Medulla oblongata (tissue), 1 donor: ENCODE data around the gene CYSTM1.
"Not testable (repeated sequence)": the region's sequence is repeated elsewhere in the genome, so short reads cannot be mapped to it uniquely, and the experiment has no call there.

Experiments used
- DNase-seq: peaks from one replicate; pipeline ENCODE4 v3.0.0-alpha.2; 2015; ENCODE audit errors: extremely low spot score

Gene CYSTM1

DNA sequence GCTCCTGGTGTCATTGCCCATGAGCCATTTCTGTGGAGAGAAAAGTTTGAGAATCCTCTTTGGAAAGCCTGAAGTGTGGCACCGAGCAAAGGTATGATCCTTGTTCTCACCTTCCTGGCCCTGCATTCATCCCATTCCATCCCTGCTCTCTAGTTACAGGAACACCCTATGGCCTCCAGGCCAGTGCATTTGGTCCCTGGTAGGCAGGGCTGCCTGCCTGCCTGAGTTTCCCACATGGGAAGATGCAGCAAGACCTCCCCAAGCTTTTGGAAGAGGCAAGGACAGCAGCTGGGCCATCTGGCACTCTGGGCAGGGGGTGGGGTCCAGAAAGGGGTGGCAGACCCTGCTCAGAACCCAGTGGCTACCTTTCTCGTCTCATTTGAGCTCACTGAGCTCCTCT lies 24.8 kb upstream of the CYSTM1 start:
- no peak for DNase-seq

DNA sequence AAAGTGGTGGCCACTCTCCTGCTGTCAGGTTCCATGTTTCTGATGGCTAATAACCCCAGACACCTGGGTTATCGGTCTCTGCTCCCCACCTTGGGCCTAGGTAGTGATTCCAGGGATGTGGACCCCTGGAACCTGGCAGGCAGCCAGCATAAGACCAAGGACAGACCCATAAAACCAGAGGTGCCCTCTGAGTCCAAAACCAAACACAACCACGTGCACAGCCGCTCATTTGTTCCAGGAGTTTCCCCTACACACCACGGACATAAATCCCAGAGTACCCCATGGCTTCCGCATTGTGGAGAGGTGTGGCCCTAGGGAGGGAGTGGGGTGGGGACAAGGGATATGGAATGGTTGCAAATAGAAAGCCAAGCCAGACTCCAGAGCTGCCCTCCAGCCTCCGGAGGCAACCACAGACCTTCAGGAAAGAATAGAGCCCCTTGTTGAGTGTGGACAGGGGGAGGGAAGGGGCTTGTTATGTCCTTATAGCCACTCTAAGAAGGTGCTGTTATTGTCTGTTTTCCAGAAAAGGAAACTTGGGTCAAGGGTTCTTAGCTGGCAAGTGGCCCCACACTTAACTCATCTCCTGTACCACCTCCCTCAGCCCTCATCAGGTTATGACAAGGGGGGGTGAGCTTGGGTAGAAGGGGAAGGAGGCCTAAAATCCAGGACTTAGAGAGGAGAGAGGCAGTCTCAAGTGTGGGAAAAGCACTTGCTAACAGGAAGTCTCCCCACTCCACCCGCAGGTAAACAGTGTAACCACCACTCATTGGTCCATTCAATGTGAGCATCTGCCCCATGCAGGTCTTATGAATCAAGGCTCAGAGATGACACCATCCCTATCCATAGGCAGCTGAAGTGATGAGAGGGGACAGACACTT lies 23.6 kb upstream of the CYSTM1 start:
- no peak for DNase-seq

DNA sequence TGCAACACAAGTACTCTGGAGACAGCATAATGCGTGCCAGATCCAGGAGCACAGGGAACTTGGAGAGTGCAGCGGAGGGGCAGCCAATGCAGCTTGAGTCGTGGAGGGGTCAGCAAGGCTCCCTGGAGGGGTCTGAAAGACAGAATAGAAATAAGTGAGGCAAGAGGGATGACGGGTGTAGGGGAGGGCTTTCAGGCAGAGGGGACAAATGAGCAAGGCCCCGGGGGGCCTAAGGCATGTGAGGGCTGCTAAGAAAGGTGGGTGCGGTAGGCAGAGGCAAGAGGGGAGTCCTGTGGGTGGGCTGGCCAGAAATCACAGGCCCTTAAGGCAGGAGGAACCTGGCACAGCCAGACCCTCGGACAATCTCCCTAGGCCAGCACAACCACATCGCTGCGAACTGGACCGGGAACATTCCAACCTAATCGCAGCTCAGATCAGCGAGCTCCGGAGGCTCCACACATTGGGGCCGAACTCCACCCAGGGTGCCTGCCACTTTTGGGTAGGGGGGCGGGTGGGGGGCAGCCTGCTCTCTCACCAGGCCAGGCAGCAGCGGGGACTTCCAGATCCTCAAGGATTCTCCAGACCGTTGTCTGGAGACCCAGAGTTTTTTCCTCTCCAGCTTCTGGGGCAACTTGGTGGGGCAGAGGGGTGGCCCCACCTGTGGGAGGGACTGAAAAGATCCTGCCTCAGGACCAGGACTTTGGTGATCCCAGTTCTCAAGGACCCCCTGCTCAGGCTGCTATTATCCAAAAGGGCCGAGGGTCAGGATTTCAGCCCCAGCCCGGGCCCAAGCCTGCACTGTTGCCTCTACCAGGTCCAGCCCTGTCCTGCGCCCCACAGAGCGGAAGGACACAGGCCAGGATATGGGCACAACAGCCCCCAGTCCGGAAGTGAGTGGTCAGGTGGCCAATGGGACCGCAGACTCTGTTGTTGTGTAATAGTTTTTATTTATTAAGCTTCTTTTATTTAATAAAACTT lies 22.7 kb upstream of the CYSTM1 start:
- DNase-seq: no peak

DNA sequence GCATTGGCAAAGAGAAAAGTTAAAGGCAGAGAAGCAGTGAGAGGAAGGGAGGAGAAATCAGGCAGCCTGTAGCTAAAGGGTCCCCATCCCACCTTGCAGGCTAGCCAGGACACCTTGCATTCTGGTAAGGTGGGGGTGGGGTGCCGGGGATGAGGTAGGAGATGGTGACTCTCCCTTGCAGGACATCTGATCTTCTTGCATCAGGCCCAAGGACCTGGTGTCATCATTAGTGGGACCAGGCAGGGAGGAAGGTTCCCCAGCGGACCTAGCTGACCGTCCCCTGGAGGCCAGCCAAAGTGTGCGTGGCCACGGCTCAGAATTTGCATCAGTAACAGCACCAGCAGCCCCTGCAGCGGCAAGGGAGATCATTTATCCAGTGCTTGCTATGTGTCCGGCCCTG lies 21.7 kb upstream of the CYSTM1 start:
- no peak for DNase-seq

DNA sequence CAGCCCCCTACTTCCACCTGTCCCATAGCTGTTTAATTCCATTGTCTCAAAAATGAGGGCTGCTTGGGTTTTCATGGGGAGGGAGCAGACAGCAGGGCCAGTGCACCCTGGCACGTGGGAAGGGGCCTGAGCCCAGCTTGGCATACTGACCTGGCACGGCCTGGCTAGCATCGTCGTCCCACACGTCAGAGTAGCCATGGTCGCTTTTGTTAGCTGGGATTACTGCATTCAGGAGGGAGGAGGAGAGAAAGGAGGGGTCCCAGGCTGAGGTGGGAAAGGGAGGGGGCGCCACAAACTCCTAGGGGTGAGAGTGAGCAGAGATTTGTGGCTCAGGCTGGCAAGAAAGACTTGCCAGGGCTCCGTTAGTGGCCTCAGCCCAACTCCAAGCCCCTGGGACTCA lies 21.1 kb upstream of the CYSTM1 start:
- peak; percentile 55 for DNase-seq

DNA sequence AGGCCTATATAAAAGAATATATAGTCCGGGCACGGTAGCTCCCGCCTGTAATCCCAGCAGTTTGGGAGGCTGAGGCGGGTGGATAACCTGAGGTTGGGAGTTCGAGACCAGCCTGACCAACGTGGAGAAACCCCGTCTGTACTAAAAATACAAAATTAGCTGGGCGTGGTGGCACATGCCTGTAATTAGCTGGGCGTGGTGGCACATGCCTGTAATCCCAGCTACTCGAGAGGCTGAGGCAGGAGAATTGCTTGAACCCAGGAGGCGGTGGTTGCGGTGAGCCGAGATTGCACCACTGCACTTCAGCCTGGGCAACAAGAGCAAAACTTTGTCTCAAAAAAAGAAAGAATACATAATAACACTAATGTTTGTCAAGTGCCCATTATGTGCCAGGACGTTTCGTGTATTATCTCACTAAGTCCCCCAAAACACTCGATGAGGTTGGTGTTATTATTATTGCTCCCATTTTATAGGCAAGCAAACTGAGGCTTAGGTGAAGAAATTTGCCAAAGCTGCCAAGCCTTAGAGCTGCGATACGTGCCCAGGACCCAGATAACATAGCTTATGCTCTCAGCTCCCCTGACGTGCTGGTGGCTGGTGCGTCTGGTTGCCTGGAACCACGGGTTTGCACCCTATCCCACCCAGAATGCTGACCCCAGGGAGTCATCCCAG lies 20.1 kb upstream of the CYSTM1 start:
- DNase-seq: not testable (repeated sequence)

DNA sequence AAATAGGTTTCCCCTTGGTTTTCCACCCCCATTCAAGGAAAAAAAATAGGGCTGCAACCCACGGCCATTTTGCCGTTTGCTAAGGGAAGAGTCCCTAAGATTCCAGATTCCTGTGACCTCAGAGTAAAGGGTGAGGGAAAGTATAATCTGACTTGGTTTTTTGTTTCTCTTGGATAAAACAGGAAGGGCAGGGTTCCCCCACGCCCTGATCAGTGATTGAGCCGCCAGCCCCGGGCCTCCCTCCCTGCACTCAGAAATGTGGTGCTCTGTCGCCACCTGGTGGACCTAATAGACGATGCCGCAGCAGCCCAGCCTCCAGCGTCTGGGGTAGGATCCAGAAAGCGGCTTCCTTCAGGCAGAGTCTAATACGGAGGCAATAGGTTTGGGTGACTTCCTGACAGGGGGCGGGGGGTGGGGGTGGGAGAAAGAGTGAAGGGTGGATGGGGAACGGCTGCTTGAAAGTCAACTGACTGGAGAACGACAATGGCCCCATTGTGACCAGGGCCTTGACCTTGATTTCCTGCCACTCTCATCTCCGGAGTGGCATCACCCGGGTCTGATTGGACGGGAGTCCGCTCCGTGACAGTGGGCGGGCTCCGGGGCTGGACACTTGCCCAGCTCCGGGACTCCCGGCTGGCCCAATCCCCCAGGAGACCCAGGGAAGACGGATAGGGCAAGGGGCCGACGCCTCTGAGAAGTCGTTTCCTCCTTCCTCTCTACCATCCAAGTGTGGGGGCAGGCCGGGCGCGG lies 17.8 kb upstream of the CYSTM1 start:
- peak; percentile 95 for DNase-seq

DNA sequence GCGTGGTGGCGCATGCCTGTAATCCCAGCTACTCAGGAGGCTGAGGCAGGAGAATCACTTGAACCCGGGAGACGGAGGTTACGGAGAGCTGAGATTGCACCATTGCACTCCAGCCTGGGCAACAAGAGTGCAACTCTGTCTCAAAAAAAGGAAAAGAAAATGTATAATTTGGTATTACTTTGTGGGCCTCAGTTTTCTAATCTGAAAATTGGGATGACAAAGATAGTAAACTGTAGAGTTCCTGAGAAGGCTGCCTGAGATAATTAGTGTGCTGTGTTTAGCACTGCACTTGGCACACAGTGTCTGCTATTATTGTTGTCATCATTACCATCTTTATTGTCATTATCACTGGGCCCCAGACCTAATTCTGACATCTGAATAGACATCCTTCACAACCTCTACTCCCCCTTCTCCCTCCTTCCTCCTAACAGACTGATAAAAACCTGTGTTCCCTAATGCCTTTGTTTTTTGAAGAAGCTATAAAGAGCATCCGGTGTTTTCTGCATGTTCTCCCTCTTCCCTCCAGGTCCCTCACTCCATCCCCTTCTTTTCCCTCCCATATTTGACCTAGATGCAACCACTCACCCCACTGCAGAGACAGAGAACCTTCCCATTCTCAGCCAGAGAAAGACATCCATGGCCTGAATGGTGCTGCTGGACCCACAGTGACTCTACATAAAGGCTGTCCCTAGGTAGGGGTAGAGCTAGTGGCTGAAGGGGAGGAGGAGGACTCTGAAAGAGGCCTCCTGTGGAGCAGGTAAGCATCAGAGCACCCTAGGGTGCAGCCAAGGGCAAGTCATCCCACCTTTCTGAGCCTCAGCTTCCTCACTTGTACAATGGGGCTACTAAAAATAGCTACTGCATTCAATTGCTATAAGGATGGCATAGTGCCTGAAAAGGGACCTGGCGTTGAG lies 15.7 kb upstream of the CYSTM1 start:
- no peak for DNase-seq

DNA sequence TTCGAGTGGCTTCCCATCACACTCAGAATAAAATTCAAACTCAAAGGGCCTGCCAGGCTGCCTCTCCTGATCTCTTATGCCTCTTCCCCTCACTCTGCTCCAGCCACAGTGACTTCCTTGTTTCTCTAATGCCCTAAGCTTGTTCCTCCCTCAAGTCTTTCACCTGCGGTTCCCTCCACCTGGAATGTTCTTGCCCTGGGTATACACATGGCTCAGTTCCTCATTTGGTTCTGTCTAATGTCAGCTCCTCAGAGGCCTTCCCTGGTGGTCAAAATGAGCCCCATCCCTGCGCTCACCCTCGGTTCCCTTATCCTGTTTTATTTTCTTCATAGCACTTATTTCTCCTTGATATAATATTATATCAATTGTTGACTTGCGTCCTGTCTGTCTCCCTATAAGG lies 12.7 kb upstream of the CYSTM1 start:
- DNase-seq: no peak

DNA sequence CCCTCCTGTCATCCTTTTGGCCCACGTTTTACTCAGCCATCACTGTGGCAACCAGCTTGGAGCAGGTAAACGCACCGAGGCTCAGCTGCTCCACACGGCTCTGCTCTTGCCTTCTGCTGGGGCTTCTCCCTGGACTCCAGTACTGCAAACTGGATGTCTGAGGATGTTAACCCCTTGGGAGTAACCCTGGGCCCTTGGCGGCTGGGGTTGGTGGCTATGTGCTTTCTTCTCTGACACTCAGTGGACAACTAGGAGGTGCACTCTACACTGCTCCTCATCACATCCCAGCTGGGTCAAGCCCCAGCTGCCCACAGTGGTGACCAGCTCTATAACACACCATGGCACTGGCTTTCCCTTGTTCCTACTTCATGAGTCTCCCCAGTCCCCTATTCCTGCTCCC lies 12.2 kb upstream of the CYSTM1 start:
- no peak for DNase-seq

DNA sequence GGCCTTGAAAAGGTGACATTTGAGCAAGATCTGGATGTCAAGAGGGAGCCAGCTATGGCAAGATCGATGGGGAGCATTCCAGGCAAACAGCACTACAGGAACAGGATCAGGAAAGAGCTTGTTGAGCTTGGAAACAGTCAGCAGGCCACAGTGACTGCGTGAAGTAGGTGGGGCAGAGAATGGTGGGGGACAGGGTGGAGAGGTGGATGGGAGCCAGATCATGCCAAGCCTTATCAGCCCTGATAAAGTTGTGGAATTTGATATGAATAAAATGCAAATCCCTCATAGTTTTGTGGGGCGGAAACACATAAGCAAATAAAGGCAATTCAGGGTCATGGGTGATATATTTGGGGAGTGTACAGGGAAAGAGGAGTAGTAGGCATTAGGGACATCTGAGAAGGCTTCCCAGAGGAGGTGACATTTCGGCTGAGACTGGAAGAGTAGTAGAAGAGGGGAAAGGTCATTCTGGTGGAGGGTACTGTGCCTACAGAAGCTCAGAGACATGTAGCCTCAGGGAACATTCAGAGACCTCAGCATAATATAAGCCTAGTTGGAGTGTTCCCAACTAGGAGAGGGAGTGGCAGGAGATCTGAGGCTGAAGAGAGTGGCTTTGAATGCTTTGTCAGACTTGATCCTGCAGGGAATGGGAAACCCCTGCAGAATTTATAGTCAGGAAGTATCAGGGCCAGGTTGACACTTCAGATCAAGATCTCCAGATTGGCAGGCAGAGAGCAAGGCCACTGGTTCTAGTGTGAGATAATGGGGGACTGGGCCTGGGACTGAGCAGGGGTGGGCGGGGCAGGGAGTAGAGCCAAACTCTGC lies 9.7 kb upstream of the CYSTM1 start:
- DNase-seq: no peak

DNA sequence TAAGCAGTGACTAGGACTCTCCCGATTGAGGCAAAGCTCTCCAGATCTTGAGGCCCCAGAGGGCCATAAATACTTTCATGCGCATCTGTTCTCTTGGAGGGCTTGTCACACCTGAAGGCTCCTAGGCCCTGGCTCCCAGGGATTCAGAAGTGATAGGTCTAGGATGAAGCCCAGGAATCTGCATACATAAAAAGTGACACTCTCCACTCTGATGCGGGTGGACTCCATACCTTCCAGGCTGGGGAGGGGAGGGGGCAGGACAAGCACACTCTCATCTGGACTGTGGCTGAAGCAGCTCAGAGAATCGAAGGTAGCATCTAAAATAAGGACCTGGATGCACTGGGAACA lies 9.1 kb upstream of the CYSTM1 start:
- no peak for DNase-seq

DNA sequence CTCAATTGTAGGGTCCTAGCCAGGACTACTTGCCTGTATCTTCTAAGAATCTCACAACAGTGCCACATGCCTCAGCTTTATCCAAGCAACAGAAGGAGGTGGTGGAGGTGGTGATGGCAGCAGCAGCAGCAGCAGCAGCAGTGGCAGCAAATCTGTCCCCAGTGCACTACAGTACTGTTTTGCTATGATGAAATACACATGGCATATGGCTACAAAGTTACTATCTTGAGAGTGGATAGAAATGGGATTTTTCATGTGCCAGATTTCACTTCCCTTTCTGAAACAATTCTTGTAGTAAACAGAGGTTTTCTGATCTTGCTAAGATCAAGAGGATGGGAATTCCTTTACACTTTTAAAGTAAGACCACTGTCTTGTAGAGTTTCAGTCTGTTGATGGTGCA lies 8.1 kb upstream of the CYSTM1 start:
- DNase-seq: no peak

DNA sequence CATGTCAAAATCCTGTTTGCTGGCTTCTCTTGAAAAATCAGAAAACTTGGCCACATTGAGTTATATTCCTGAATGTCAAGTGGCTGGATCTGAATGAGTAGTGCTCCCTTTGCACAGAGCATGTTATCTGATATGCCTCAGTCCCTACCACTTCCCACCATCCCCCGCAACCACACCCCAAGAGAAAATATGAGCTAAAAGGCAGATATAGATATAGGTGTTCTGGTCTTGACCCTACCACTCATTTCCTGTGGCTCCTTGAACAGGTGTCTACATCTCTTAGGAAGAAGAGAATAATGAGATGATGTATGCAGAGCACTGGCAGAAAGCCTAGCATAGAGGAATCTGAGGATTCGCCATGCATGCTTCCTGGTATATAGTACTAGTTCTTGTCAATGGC lies 6.6 kb upstream of the CYSTM1 start:
- DNase-seq: no peak

DNA sequence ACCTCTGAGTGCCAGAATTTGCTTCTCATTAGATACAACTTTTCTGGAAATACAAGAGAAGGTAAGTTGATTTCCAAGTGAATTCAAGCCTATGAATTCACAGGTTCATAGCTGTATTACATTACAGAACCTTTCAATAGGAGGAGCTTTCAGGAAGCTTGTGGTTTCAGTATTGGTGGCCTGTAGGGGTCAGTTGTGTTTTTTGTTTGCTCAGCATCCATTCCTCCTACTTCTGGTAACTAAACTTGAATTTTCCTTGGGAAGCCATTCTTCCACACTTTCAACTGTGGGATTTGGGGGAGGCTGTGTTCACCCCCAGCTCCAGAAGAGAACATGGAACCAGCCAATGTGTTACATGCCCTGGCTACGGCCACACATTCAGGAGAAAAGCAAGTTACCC lies 5.6 kb upstream of the CYSTM1 start:
- no peak for DNase-seq

DNA sequence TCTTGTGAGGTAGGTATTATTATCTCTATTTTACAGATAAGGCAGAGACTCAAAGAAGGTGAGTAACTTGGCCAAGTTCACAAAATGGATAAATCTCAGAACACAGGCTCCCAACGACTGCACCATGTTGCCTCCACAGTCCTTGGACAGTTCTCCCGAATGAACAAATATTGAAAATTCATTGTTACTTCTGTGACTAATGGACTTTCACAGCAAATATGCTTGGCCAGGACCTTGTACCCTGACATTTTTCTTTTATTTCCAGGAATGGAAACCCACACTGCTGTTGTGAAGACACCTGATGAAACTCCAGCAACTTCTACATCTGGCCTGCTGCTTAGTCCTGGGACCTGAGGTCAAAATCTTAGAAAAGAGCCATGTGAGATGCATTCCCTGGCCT lies 2.5 kb upstream of the CYSTM1 start:
- DNase-seq: no peak

DNA sequence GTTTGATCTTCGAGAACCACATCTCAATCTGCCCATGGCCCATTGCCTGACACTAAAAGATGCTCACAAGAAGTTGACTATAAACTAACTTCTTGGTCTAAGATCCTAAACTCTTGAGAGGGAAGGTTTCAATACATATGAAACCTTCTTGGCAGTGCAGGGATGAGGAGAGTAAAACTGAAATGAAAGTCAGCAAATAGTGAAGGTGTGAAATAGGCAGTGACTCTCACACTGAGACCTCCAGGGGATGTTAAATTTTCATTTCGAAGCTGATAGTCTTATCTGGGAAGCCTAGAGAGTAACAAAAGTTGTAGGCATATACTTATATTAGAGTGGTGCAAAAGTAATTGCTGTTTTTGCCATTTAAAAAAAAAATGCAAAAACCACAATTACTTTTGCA lies 974 bp upstream of the CYSTM1 start:
- DNase-seq: no peak

DNA sequence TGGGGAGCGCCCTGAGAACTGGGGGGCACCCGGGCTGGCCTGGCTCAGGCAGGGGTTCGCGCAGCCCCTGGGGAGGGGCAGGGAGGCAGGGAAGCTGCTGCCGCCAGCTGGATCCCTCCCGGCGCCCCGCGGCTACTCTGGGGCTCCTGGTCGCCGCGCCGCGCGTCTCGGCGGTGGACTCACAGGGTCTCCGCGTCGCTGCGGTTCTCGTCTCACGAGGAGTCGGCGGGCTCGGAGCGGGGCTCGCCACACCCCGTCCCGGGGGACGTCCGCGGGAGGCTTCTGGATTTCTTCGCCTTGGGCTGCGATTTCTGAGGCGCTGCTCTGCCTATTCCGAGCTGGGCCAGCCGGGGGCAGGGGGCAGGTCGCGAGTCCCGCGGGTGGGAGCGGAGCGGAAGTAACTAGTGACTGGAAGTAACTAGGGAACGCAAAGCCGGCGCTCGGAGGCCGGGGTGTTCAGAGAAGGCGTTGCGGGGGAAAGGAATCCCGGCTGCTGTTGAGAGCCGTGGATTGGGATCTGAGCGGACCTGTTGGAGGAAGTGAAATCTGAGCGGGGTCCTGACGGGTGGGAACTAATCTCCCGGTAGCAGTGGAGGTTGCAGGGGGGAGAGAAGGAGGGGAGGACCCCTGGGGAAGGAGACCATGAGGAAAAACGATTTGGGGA lies 511 bp downstream of the CYSTM1 start:
- peak; percentile 57 for DNase-seq

DNA sequence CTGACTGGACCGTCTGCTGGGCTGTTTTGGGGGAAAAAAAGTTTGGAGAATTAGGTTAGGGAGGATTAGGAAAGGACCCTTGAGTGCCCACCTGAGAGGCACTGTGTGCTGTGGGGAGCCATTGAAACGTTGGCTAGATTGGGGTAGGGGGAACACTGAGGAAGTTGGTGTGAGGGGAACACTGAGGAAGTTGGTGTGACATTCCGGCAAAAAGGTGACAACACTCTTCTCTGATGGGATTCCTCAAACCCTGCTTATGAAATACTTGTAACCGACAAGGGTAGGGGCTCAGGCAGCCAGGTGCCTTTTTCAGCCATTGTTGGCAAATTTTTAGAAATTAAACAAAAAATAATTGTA lies 1.0 kb downstream of the CYSTM1 start:
- no peak for DNase-seq
